ENCODE data around the gene VEGFA. TPM values are rescaled to one million over a fixed set of nuclear protein-coding genes. Genes with fewer than 3 reads are reported as not detected.

The VEGFA gene
- total RNA-seq, 1 experiment from 2014 or later: 112 TPM

- Histone ChIP-seq H3K9me2 (ENCODE audit: insufficient read depth) (no peaks in the 10 kb centered on the region), H4K20me1 (ENCODE audit: insufficient read depth) (peaks cover 95% of the 10 kb centered on the region), H3K79me2 (ENCODE audit: low read depth) (peaks cover 78% of the 10 kb centered on the region), H3K36me3 (ENCODE audit: low read depth) (peaks cover 80% of the 10 kb centered on the region), H3K4me1 (replicated peaks; ENCODE audit: insufficient read depth) (peaks cover 8% of the 10 kb centered on the region), H2AFZ (no peak overlapping the region), H3K4me3 (no peak overlapping the region), H3K27me3 (ENCODE audit: insufficient read depth, low read depth) (no peaks in the 10 kb centered on the region), H3F3A (ENCODE audit: insufficient read depth, low read depth) (peaks cover 98% of the 10 kb centered on the region), H3K27ac (no peak overlapping the region), H3K4me2 (no peak overlapping the region), H3K9me3 (ENCODE audit: insufficient read depth, low read depth) (no peaks in the 10 kb centered on the region)
- ChIA-PET POLR2A (ENCODE audit: unreplicated experiment) (no interaction called here), CTCF (no interaction called here)
- no peak for DNase-seq
- BruUV-seq (replicated peaks): no TSS peak
- TF ChIP-seq CTCF (conservative IDR thresholded peaks at IDR 0.05): no peak
- no peak for TF ChIP-seq EZH2 (IDR thresholded peaks at IDR 0.05; ENCODE audit: low read depth)
- intact Hi-C loops (cut with micrococcal nuclease; ENCODE audit: unreplicated experiment): no loop called here
Observed at GRCh38 chr6:43780941-43781928, 11.2 kb downstream of the VEGFA start.

- H3K27me3 ChIP-seq (ENCODE audit: insufficient read depth, low read depth): no peaks in the 10 kb centered on the region
- CTCF ChIA-PET: no interaction called here
- H3K4me1 ChIP-seq (replicated peaks; ENCODE audit: insufficient read depth): no peaks in the 10 kb centered on the region; the same call in 1 of the 2 replicates
- peaks cover 69% of the 10 kb centered on the region for H3K79me2 ChIP-seq (ENCODE audit: low read depth)
- H2AFZ ChIP-seq: no peak overlapping the region
- POLR2A ChIA-PET (ENCODE audit: unreplicated experiment): no interaction called here
- DNase-seq: no peak
- peaks cover 71% of the 10 kb centered on the region for H3K36me3 ChIP-seq (ENCODE audit: low read depth)
- intact Hi-C loops (cut with micrococcal nuclease; ENCODE audit: unreplicated experiment): no loop called here
- BruUV-seq (replicated peaks): no TSS peak
- no peak overlapping the region for H3K4me3 ChIP-seq
- peaks cover 91% of the 10 kb centered on the region for H4K20me1 ChIP-seq (ENCODE audit: insufficient read depth)
- TF ChIP-seq CTCF (conservative IDR thresholded peaks at IDR 0.05): no peak
- TF ChIP-seq EZH2 (IDR thresholded peaks at IDR 0.05; ENCODE audit: low read depth): no peak
- H3F3A ChIP-seq (ENCODE audit: insufficient read depth, low read depth): peaks cover 98% of the 10 kb centered on the region
- H3K9me2 ChIP-seq (ENCODE audit: insufficient read depth): no peaks in the 10 kb centered on the region
- no peak overlapping the region for H3K4me2 ChIP-seq
- no peaks in the 10 kb centered on the region for H3K9me3 ChIP-seq (ENCODE audit: insufficient read depth, low read depth)
- no peak overlapping the region for H3K27ac ChIP-seq
Observed at GRCh38 chr6:43781941-43782704, 12.1 kb downstream of the VEGFA start.

- no TSS peak for BruUV-seq (replicated peaks)
- Histone ChIP-seq H3K9me2 (ENCODE audit: insufficient read depth) (no peaks in the 10 kb centered on the region), H3K4me3 (no peak overlapping the region), H3K9me3 (ENCODE audit: insufficient read depth, low read depth) (no peaks in the 10 kb centered on the region), H2AFZ (no peak overlapping the region), H3K4me2 (no peak overlapping the region), H3K4me1 (replicated peaks; ENCODE audit: insufficient read depth) (no peaks in the 10 kb centered on the region; the same call in 1 of the 2 replicates), H3K27me3 (ENCODE audit: insufficient read depth, low read depth) (no peaks in the 10 kb centered on the region), H3K79me2 (ENCODE audit: low read depth) (peaks cover 60% of the 10 kb centered on the region), H3K36me3 (ENCODE audit: low read depth) (peaks cover 63% of the 10 kb centered on the region), H3F3A (ENCODE audit: insufficient read depth, low read depth) (peaks cover 98% of the 10 kb centered on the region), H3K27ac (no peak overlapping the region), H4K20me1 (ENCODE audit: insufficient read depth) (peaks cover 82% of the 10 kb centered on the region)
- intact Hi-C loops (cut with micrococcal nuclease; ENCODE audit: unreplicated experiment): no loop called here
- DNase-seq: no peak
- ChIA-PET CTCF (no interaction called here), POLR2A (ENCODE audit: unreplicated experiment) (no interaction called here)
- TF ChIP-seq EZH2 (IDR thresholded peaks at IDR 0.05; ENCODE audit: low read depth) (no peak), CTCF (conservative IDR thresholded peaks at IDR 0.05) (no peak)
Observed at GRCh38 chr6:43782764-43783513, 12.9 kb downstream of the VEGFA start.

Data from PC-9 (cell line).